ENCODE data around the gene PLPP4. TPM values are rescaled to one million over a fixed set of nuclear protein-coding genes. Genes with fewer than 3 reads are reported as not detected.
A peak's percentile ranks its signal among the peaks of the same experiment; 100 is the strongest.

The PLPP4 gene
- total RNA-seq, 1 experiment from 2014 or later, result 10.7 TPM

DNA sequence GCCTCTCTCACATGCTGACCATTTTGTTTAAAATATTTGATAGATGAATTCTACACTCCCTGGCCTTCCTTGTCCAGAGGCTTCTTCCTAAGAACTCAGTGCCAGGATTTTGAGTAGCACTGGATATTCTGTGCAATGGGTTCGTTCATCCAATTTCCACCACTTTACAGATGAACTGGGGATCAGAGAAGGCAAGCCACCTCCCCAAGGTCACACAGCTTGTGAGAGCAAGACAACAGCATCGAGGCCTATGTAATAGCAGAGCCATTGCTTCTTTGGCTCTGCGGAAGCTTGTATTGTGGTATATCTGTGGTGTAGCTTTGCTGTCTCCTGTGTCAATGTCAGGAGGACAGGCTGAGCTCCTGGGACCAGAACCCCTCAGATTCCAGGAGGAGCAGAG is 140.9 kb downstream of the PLPP4 start:
- TF ChIP-seq, protein P1, sequence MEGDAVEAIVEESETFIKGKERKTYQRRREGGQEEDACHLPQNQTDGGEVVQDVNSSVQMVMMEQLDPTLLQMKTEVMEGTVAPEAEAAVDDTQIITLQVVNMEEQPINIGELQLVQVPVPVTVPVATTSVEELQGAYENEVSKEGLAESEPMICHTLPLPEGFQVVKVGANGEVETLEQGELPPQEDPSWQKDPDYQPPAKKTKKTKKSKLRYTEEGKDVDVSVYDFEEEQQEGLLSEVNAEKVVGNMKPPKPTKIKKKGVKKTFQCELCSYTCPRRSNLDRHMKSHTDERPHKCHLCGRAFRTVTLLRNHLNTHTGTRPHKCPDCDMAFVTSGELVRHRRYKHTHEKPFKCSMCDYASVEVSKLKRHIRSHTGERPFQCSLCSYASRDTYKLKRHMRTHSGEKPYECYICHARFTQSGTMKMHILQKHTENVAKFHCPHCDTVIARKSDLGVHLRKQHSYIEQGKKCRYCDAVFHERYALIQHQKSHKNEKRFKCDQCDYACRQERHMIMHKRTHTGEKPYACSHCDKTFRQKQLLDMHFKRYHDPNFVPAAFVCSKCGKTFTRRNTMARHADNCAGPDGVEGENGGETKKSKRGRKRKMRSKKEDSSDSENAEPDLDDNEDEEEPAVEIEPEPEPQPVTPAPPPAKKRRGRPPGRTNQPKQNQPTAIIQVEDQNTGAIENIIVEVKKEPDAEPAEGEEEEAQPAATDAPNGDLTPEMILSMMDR (conservative IDR thresholded peaks at IDR 0.05; ENCODE audit: low read depth, low read length), result no peak
- TF ChIP-seq EZH2phosphoT487 (IDR thresholded peaks at IDR 0.05; ENCODE audit: borderline replicate concordance, low read length) (no peak), EZH2 (IDR thresholded peaks at IDR 0.05; ENCODE audit: low read length, unreplicated experiment) (no peak)
- Histone ChIP-seq H3K36me3 (ENCODE audit: low read depth, low read length) (no peaks in the 10 kb centered on the region), H3K9me3 (ENCODE audit: low read length) (no peaks in the 10 kb centered on the region), H3K27ac (ENCODE audit: low read length) (no peak overlapping the region), H3K4me2 (ENCODE audit: low read length) (no peak overlapping the region), H3K4me3 (ENCODE audit: low read length) (no peak overlapping the region), H2AFZ (ENCODE audit: low read length) (no peak overlapping the region), H3K9me2 (replicated peaks; ENCODE audit: low read length) (no peaks in the 10 kb centered on the region), H3K79me2 (ENCODE audit: low read length) (no peaks in the 10 kb centered on the region), H3K9ac (ENCODE audit: low read length) (no peak overlapping the region), H3F3A (ENCODE audit: low read length, unreplicated experiment) (no peaks in the 10 kb centered on the region), H3K4me1 (ENCODE audit: insufficient read depth, low read length) (peaks cover 17% of the 10 kb centered on the region), H3K27me3 (ENCODE audit: low read length) (no peaks in the 10 kb centered on the region), H4K20me1 (ENCODE audit: low read length) (no peaks in the 10 kb centered on the region)
- POLR2A ChIA-PET (ENCODE audit: unreplicated experiment), result no interaction called here
- DNase-seq (no peak), ATAC-seq (no peak)
- CTCF ChIA-PET, result interaction anchor here (0.6 kb wide), 1 partner anchor 29 kb away, joined by 4 read pairs; no protein-coding TSS in a partner anchor
- BruUV-seq (replicated peaks), result no TSS peak
- intact Hi-C loops (cut with micrococcal nuclease), result loop anchor here (2.0 kb wide), 1 partner anchor 245 kb away; no protein-coding TSS in a partner anchor

GRCh38 chr10:120598386-120598785 is 141.4 kb downstream of the PLPP4 start:
- no peaks in the 10 kb centered on the region for H4K20me1 ChIP-seq (ENCODE audit: low read length)
- no TSS peak for BruUV-seq (replicated peaks)
- H3K9me2 ChIP-seq (replicated peaks; ENCODE audit: low read length), result no peaks in the 10 kb centered on the region
- H3K79me2 ChIP-seq (ENCODE audit: low read length), result no peaks in the 10 kb centered on the region
- DNase-seq (peak; percentile 21), ATAC-seq (peak; percentile 66)
- H2AFZ ChIP-seq (ENCODE audit: low read length), result no peak overlapping the region
- H3K27ac ChIP-seq (ENCODE audit: low read length), result no peak overlapping the region
- no peak overlapping the region for H3K9ac ChIP-seq (ENCODE audit: low read length)
- POLR2A ChIA-PET (ENCODE audit: unreplicated experiment), result no interaction called here
- H3F3A ChIP-seq (ENCODE audit: low read length, unreplicated experiment), result no peaks in the 10 kb centered on the region
- intact Hi-C loops (cut with micrococcal nuclease), result loop anchor here (2.0 kb wide), 1 partner anchor 244 kb away; no protein-coding TSS in a partner anchor
- H3K27me3 ChIP-seq (ENCODE audit: low read length), result no peaks in the 10 kb centered on the region
- no peaks in the 10 kb centered on the region; the same call in 1 of the 2 replicates for H3K36me3 ChIP-seq (ENCODE audit: low read depth, low read length)
- no peak overlapping the region for H3K4me2 ChIP-seq (ENCODE audit: low read length)
- TF ChIP-seq EZH2phosphoT487 (IDR thresholded peaks at IDR 0.05; ENCODE audit: borderline replicate concordance, low read length) (no peak), EZH2 (IDR thresholded peaks at IDR 0.05; ENCODE audit: low read length, unreplicated experiment) (no peak)
- TF ChIP-seq, protein P1 (conservative IDR thresholded peaks at IDR 0.05; ENCODE audit: low read depth, low read length), result peak; percentile 33; the same call in 1 of the 2 replicates
- no peak overlapping the region for H3K4me3 ChIP-seq (ENCODE audit: low read length)
- CTCF ChIA-PET, result no interaction called here
- H3K9me3 ChIP-seq (ENCODE audit: low read length), result no peaks in the 10 kb centered on the region
- H3K4me1 ChIP-seq (ENCODE audit: insufficient read depth, low read length), result peaks cover 17% of the 10 kb centered on the region

- H3K27ac ChIP-seq (ENCODE audit: low read length), result no peak overlapping the region
- ChIA-PET POLR2A (ENCODE audit: unreplicated experiment) (no interaction called here), CTCF (no interaction called here)
- H3K27me3 ChIP-seq (ENCODE audit: low read length), result no peaks in the 10 kb centered on the region
- no peak for ATAC-seq
- H3K36me3 ChIP-seq (ENCODE audit: low read depth, low read length), result no peaks in the 10 kb centered on the region; the same call in 1 of the 2 replicates
- no peaks in the 10 kb centered on the region for H3K9me3 ChIP-seq (ENCODE audit: low read length)
- H3K4me1 ChIP-seq (ENCODE audit: insufficient read depth, low read length), result peaks cover 17% of the 10 kb centered on the region
- intact Hi-C loops (cut with micrococcal nuclease), result loop anchor here (2.0 kb wide), 1 partner anchor 244 kb away; no protein-coding TSS in a partner anchor
- no peak for DNase-seq
- no peak overlapping the region for H3K4me3 ChIP-seq (ENCODE audit: low read length)
- no peaks in the 10 kb centered on the region for H3F3A ChIP-seq (ENCODE audit: low read length, unreplicated experiment)
- no peaks in the 10 kb centered on the region for H3K9me2 ChIP-seq (replicated peaks; ENCODE audit: low read length)
- no peak overlapping the region for H3K9ac ChIP-seq (ENCODE audit: low read length)
- no peak overlapping the region for H3K4me2 ChIP-seq (ENCODE audit: low read length)
- TF ChIP-seq EZH2phosphoT487 (IDR thresholded peaks at IDR 0.05; ENCODE audit: borderline replicate concordance, low read length) (no peak), EZH2 (IDR thresholded peaks at IDR 0.05; ENCODE audit: low read length, unreplicated experiment) (no peak)
- TF ChIP-seq, protein P1 (conservative IDR thresholded peaks at IDR 0.05; ENCODE audit: low read depth, low read length), result no peak
- H2AFZ ChIP-seq (ENCODE audit: low read length), result no peak overlapping the region
- no peaks in the 10 kb centered on the region for H3K79me2 ChIP-seq (ENCODE audit: low read length)
- BruUV-seq (replicated peaks), result no TSS peak
- H4K20me1 ChIP-seq (ENCODE audit: low read length), result no peaks in the 10 kb centered on the region
Measured at GRCh38 chr10:120599200-120599724, 142.2 kb downstream of the PLPP4 start.

Data from PC-3 (cell line).